Erythroblast (primary cell): Measurements from ENCODE around the gene LIG3.

Source experiments
- GATA1 ChIP-seq: IDR thresholded peaks from 2 replicates; pipeline ENCODE4 v1.6.1; 2011; ENCODE audit warnings: low read depth, mild to moderate bottlenecking, control low read depth, low read length, moderate library complexity
- POLR2A ChIP-seq: IDR thresholded peaks from 2 replicates; pipeline ENCODE4 v1.6.1; 2011; ENCODE audit warnings: mild to moderate bottlenecking, low read length

DNA sequence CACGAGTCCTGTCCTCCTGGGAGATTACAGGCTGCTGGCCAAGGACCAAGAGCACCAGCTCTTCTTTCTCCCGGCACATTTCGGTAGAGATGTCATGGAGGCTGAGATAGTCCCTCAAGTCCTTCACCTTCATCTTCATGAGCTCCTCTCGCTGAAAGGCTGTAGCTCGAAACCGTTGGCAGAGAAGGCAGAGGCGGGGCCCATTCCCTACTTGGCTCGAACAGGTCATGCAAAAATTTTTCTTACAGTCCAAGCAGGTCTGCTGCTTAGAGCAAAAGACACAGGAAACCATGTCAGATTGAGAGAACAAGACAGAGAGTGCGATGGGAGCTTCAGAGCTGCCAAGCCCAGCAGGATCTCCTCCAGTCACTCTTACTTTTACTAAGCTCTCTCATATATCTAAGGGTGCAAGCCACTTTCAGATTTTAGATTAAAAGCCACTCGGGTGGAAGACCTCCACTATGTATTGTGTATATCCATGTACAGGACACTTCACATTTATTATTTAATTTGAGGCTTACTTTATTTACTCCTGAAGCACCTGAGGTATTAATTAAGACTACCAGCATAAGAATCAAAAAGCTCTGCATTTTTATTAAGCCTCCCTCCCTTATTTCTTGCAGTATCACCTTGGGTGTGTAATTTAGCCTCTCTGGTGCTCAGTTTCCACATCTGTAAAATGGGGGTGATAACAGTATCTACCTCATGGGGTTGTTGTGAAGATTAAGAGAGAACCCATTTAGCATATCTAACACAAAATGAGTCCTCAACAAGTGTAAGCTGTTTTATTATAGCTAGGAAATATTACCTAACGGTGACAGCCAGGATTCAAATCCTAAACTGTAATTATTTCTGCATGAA, 41.4 kb downstream of the LIG3 start:
- TF ChIP-seq POLR2A (no peak), GATA1 (no peak)
